Measurements from ENCODE around the gene POMT1.
"Not testable (repeated sequence)": the region's sequence is repeated elsewhere in the genome, so short reads cannot be mapped to it uniquely, and the experiment has no call there.

POMT1 gene

DNA sequence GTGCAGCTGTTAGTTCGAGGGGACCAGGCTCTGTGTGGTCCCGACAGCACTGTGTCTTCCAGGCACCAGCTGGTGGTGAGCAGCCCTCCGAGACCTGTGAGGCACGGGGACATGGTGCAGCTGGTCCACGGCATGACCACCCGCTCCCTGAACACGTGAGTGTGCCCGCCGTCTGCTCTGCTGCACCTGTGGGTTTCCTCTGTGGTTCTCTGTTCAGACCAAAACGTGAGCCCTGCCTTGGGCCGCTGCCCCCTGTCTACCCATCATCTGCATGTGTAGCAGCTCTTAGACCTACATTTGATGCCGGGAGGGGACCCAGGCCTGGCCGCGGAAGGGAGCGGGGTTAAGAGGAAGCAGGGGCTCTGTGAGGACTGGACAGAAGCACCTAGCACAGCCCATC, 10.5 kb downstream of the POMT1 start:
- H3K4me1 ChIP-seq (ENCODE audit: low read length), result no peaks in the 10 kb centered on the region
- no peak overlapping the region for H3K27ac ChIP-seq (ENCODE audit: low read length)
- H3K4me2 ChIP-seq (ENCODE audit: low read length), result no peak overlapping the region
- no peaks in the 10 kb centered on the region for H3K9me3 ChIP-seq (ENCODE audit: insufficient read depth, low read length)
- TF ChIP-seq, protein P1, sequence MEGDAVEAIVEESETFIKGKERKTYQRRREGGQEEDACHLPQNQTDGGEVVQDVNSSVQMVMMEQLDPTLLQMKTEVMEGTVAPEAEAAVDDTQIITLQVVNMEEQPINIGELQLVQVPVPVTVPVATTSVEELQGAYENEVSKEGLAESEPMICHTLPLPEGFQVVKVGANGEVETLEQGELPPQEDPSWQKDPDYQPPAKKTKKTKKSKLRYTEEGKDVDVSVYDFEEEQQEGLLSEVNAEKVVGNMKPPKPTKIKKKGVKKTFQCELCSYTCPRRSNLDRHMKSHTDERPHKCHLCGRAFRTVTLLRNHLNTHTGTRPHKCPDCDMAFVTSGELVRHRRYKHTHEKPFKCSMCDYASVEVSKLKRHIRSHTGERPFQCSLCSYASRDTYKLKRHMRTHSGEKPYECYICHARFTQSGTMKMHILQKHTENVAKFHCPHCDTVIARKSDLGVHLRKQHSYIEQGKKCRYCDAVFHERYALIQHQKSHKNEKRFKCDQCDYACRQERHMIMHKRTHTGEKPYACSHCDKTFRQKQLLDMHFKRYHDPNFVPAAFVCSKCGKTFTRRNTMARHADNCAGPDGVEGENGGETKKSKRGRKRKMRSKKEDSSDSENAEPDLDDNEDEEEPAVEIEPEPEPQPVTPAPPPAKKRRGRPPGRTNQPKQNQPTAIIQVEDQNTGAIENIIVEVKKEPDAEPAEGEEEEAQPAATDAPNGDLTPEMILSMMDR (IDR thresholded peaks at IDR 0.05; ENCODE audit: low read depth, low read length), result no peak
- TF ChIP-seq EZH2phosphoT487 (IDR thresholded peaks at IDR 0.05; ENCODE audit: low read depth), result no peak
- H3K36me3 ChIP-seq (replicated peaks; ENCODE audit: low read depth, low read length), result peaks cover 32% of the 10 kb centered on the region
- no peaks in the 10 kb centered on the region for H4K20me1 ChIP-seq (ENCODE audit: insufficient read depth, low read length)
- no peak overlapping the region for H3K4me3 ChIP-seq (ENCODE audit: low read length)
- H3K27me3 ChIP-seq (ENCODE audit: low read depth, low read length), result no peaks in the 10 kb centered on the region
- no peaks in the 10 kb centered on the region for H3K79me2 ChIP-seq (ENCODE audit: low read length)
- H3K9ac ChIP-seq (ENCODE audit: low read length), result no peak overlapping the region
- no peak overlapping the region for H2AFZ ChIP-seq (ENCODE audit: low read depth, low read length)

- not testable (repeated sequence) for H3K4me2 ChIP-seq (ENCODE audit: low read length); H4K20me1 ChIP-seq (ENCODE audit: insufficient read depth, low read length); H3K4me3 ChIP-seq (ENCODE audit: low read length); H3K9ac ChIP-seq (ENCODE audit: low read length); H3K27ac ChIP-seq (ENCODE audit: low read length); H3K9me3 ChIP-seq (ENCODE audit: insufficient read depth, low read length); H3K79me2 ChIP-seq (ENCODE audit: low read length); H3K4me1 ChIP-seq (ENCODE audit: low read length); H3K27me3 ChIP-seq (ENCODE audit: low read depth, low read length); H2AFZ ChIP-seq (ENCODE audit: low read depth, low read length)
- H3K36me3 ChIP-seq (replicated peaks; ENCODE audit: low read depth, low read length), result peaks cover 31% of the 10 kb centered on the region
Measured at GRCh38 chr9:131515559-131516031, 12.9 kb downstream of the POMT1 start.

DNA sequence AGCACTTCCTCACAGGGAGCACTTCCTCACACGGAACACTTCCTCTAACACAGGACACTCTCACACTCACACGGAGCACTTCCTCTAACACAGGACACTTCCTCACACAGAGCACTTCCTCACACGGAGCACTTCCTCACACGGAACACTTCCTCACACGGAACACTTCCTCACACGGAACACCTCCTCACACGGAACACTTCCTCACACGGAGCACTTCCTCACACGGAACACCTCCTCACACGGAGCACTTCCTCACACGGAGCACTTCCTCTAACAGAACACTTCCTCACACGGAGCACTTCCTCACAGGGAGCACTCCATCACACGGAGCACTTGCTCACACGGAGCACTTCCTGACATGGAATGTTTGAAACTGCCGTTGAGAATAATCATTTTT, 13.4 kb downstream of the POMT1 start:
- Histone ChIP-seq H3K4me2 (ENCODE audit: low read length) (no peak overlapping the region), H3K27me3 (ENCODE audit: low read depth, low read length) (no peaks in the 10 kb centered on the region), H3K36me3 (replicated peaks; ENCODE audit: low read depth, low read length) (peaks cover 27% of the 10 kb centered on the region), H3K27ac (ENCODE audit: low read length) (no peak overlapping the region), H3K79me2 (ENCODE audit: low read length) (no peaks in the 10 kb centered on the region), H3K4me1 (ENCODE audit: low read length) (no peaks in the 10 kb centered on the region), H4K20me1 (ENCODE audit: insufficient read depth, low read length) (no peaks in the 10 kb centered on the region), H3K9me3 (ENCODE audit: insufficient read depth, low read length) (no peaks in the 10 kb centered on the region), H3K4me3 (ENCODE audit: low read length) (no peak overlapping the region), H2AFZ (ENCODE audit: low read depth, low read length) (no peak overlapping the region), H3K9ac (ENCODE audit: low read length) (no peak overlapping the region)
- no peak for TF ChIP-seq EZH2phosphoT487 (IDR thresholded peaks at IDR 0.05; ENCODE audit: low read depth)
- TF ChIP-seq, protein P1 (IDR thresholded peaks at IDR 0.05; ENCODE audit: low read depth, low read length), result no peak

DNA sequence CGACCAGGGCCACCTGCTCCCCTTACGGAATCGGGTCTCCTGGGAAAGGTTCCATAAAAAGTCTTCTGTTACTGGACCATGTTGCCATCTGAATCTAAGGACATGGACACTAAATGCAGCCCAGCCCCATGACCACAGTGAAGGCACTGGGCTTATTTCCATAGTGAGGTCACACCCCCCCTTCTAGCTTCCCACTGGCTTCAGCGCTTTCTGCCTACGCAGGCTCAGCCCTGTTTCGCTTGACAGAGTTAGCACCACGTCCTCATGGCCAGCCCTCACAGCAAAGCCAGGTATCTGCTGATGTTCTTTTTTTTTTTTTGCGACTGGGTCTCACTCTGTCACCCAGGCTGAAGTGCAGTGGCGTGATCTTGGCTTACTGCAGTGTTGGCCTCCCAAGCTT, 14.2 kb downstream of the POMT1 start:
- TF ChIP-seq EZH2phosphoT487 (IDR thresholded peaks at IDR 0.05; ENCODE audit: low read depth), result no peak
- TF ChIP-seq, protein P1 (IDR thresholded peaks at IDR 0.05; ENCODE audit: low read depth, low read length), result no peak
- Histone ChIP-seq H3K27ac (ENCODE audit: low read length) (no peak overlapping the region), H2AFZ (ENCODE audit: low read depth, low read length) (no peak overlapping the region), H4K20me1 (ENCODE audit: insufficient read depth, low read length) (no peaks in the 10 kb centered on the region), H3K27me3 (ENCODE audit: low read depth, low read length) (no peaks in the 10 kb centered on the region), H3K36me3 (replicated peaks; ENCODE audit: low read depth, low read length) (peaks cover 25% of the 10 kb centered on the region), H3K4me2 (ENCODE audit: low read length) (no peak overlapping the region), H3K4me1 (ENCODE audit: low read length) (no peaks in the 10 kb centered on the region), H3K4me3 (ENCODE audit: low read length) (no peak overlapping the region), H3K9me3 (ENCODE audit: insufficient read depth, low read length) (no peaks in the 10 kb centered on the region), H3K9ac (ENCODE audit: low read length) (no peak overlapping the region), H3K79me2 (ENCODE audit: low read length) (no peaks in the 10 kb centered on the region)

GRCh38 chr9:131517761-131518190, 15.1 kb downstream of the POMT1 start:
- H3K4me1 ChIP-seq (ENCODE audit: low read length), result no peaks in the 10 kb centered on the region
- no peak overlapping the region for H3K9ac ChIP-seq (ENCODE audit: low read length)
- no peak overlapping the region for H3K27ac ChIP-seq (ENCODE audit: low read length)
- H3K27me3 ChIP-seq (ENCODE audit: low read depth, low read length), result no peaks in the 10 kb centered on the region
- no peaks in the 10 kb centered on the region for H3K79me2 ChIP-seq (ENCODE audit: low read length)
- H4K20me1 ChIP-seq (ENCODE audit: insufficient read depth, low read length), result no peaks in the 10 kb centered on the region
- no peak overlapping the region for H3K4me2 ChIP-seq (ENCODE audit: low read length)
- H2AFZ ChIP-seq (ENCODE audit: low read depth, low read length), result no peak overlapping the region
- H3K36me3 ChIP-seq (replicated peaks; ENCODE audit: low read depth, low read length), result peaks cover 23% of the 10 kb centered on the region
- no peak overlapping the region for H3K4me3 ChIP-seq (ENCODE audit: low read length)
- no peaks in the 10 kb centered on the region for H3K9me3 ChIP-seq (ENCODE audit: insufficient read depth, low read length)
- TF ChIP-seq EZH2phosphoT487 (IDR thresholded peaks at IDR 0.05; ENCODE audit: low read depth), result no peak
- TF ChIP-seq, protein P1 (IDR thresholded peaks at IDR 0.05; ENCODE audit: low read depth, low read length), result no peak
